Right lobe of liver (tissue), 6 donors: ENCODE results near the gene DCLK3. TPM values are rescaled to one million over a fixed set of nuclear protein-coding genes. Genes with fewer than 3 reads are reported as not detected.

ENCODE experiments used
- ATAC-seq, 4 donors: fragments of 200-7000 bp; cut with Tn5 transposase; one replicate each; pipeline ENCODE4 v1.9.1; 2020; ENCODE audit warnings: mild to moderate bottlenecking in 4 of 4, moderate library complexity in 4 of 4
- DNase-seq, 3 donors: peaks; one replicate each; pipeline ENCODE4 v3.0.0-alpha.2; 2020
- H3K27ac ChIP-seq, 3 donors: fragments of 200-600 bp; one replicate each; pipeline ENCODE4 v1.8.0; 2022
- H3K27me3 ChIP-seq, 2 donors: fragments of 200-600 bp; one replicate each; pipeline ENCODE4 v1.8.0; 2022
- H3K36me3 ChIP-seq, 4 donors: fragments of 200-600 bp; sonication (generic) in 1 of 4; one replicate each; pipeline versions ENCODE4 v1.5.1 to v1.8.0; 2017 to 2022; ENCODE audit warnings: control low read depth in 1 of 4
- H3K4me1 ChIP-seq, 4 donors: fragments of 200-600 bp; sonication (generic) in 1 of 4; one replicate each; pipeline versions ENCODE4 v1.5.1 to v1.8.0; 2017 to 2022; ENCODE audit warnings: control low read depth in 1 of 4
- H3K4me3 ChIP-seq, 3 donors: fragments of 200-600 bp; one replicate each; pipeline ENCODE4 v1.8.0; 2022
- H3K9me3 ChIP-seq, 4 donors: fragments of 200-600 bp; sonication (generic) in 1 of 4; one replicate each; pipeline versions ENCODE4 v1.5.1 to v1.8.0; 2017 to 2022; ENCODE audit warnings: control low read depth in 1 of 4
- POLR2A ChIP-seq: fragments of 450-650 bp; IDR thresholded peaks from one replicate; pipeline ENCODE4 v1.6.1; 2017; ENCODE audit warnings: antibody characterized with exemption, mild to moderate bottlenecking
- WGBS: methylation state at CpG from one replicate; pipeline ENCODE4 v1.1.6; 2018; ENCODE audit warnings: low coverage, low lambda C conversion rate; ENCODE audit not compliant: insufficient coverage; ENCODE audit errors: missing lambda C conversion rate; 5-methylcytosine and 5-hydroxymethylcytosine counted together
- intact Hi-C, 2 donors: fragments of 100-400 bp; cut with DNase I; formaldehyde crosslinking; loops; one replicate each; pipeline versions ENCODE4 v1.11.2 to v1.14.1; 2022
- total RNA-seq, 6 experiments: library from RNA; depleted of rRNA in 2 of 6; stranded (reverse); fragments of >200 nt in 2 of 6; fragmentation: NEBNext Ultra II Directional in 3 of 6; extraction: Animal tissue kit (Norgen Biotek cat#: 25700) in 3 of 6; gene quantifications; one replicate each; pipeline versions ENCODE4 v1.1.0 to v1.2.4, GENCODE V29; 2016 to 2023
- TF ChIP-seq, protein P1 (sequence below), 4 donors: fragments of 200-600 bp in 3 of 4; fragments of 450-650 bp in 1 of 4; IDR thresholded peaks; one replicate each; pipeline versions ENCODE4 v1.5.1 to v1.8.0; 2016 to 2022; ENCODE audit warnings: antibody characterized with exemption in 4 of 4, mild to moderate bottlenecking in 2 of 4
- donor health status: DM: no; HTN: yes; CAD: no.
- donor health status: DM: no; HTN: no; CAD: no.
- donor health status: DM: no; HTN: no; CAD: no.
- donor health status: DM: no; HTN: yes; CAD: no.
- donor health status: DM: no; HTN: yes; CAD: no.

DCLK3 gene
- total RNA-seq, 6 experiments from 2014 or later: 0.06 to 0.34 TPM; not detected in 4

DNA sequence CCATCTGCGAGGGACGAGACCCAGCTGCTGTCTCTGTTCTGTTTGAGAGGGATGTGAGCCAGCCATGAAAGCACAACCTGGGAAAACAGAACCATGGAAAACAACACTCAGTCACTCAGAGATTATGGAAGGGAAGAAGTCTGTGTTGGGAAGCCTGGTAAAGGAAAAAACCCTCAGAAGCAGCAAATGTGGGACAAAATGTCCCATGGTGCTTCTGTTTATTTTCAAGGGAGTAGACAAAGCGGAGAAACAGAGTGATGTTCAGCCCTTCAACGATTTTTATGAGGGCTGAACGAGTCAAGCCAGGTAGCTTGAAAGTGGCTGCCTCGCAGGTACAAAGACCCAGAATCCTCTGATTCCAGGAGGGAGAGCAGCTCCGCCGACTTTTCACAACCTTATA, 59.3 kb downstream of the DCLK3 start:
- no peak overlapping the region for H3K4me3 ChIP-seq
- H3K4me1 ChIP-seq: no peaks in the 10 kb centered on the region
- H3K9me3 ChIP-seq: no peaks in the 10 kb centered on the region
- no peaks in the 10 kb centered on the region for H3K27me3 ChIP-seq
- intact Hi-C loops: loop anchor here in 1 of 2 donors (10.0 kb wide), 1 partner anchor 740 kb away; no protein-coding TSS in a partner anchor
- no peak overlapping the region for H3K27ac ChIP-seq
- TF ChIP-seq, protein P1, sequence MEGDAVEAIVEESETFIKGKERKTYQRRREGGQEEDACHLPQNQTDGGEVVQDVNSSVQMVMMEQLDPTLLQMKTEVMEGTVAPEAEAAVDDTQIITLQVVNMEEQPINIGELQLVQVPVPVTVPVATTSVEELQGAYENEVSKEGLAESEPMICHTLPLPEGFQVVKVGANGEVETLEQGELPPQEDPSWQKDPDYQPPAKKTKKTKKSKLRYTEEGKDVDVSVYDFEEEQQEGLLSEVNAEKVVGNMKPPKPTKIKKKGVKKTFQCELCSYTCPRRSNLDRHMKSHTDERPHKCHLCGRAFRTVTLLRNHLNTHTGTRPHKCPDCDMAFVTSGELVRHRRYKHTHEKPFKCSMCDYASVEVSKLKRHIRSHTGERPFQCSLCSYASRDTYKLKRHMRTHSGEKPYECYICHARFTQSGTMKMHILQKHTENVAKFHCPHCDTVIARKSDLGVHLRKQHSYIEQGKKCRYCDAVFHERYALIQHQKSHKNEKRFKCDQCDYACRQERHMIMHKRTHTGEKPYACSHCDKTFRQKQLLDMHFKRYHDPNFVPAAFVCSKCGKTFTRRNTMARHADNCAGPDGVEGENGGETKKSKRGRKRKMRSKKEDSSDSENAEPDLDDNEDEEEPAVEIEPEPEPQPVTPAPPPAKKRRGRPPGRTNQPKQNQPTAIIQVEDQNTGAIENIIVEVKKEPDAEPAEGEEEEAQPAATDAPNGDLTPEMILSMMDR (IDR thresholded peaks at IDR 0.05): no peak
- no peak for TF ChIP-seq POLR2A
- ATAC-seq: no peak
- 61% methylated on average over 8 of the region's 8 CpGs for WGBS
- no peaks in the 10 kb centered on the region for H3K36me3 ChIP-seq
- DNase-seq: no peak

- H3K36me3 ChIP-seq: no peaks in the 10 kb centered on the region
- H3K27ac ChIP-seq: no peak overlapping the region
- no peak for TF ChIP-seq POLR2A
- TF ChIP-seq, protein P1 (IDR thresholded peaks at IDR 0.05): no peak
- H3K4me1 ChIP-seq: no peaks in the 10 kb centered on the region
- intact Hi-C loops: loop anchor here in 1 of 2 donors (10.0 kb wide), 1 partner anchor 739 kb away; no protein-coding TSS in a partner anchor
- no peak overlapping the region for H3K4me3 ChIP-seq
- WGBS: 40% methylated on average over 2 of the region's 4 CpGs
- DNase-seq (no peak), ATAC-seq (no peak)
- H3K27me3 ChIP-seq: no peaks in the 10 kb centered on the region
- H3K9me3 ChIP-seq: no peaks in the 10 kb centered on the region
These were observed 60.1 kb downstream of the DCLK3 start for GRCh38 chr3:36704280-36704679.

DNA sequence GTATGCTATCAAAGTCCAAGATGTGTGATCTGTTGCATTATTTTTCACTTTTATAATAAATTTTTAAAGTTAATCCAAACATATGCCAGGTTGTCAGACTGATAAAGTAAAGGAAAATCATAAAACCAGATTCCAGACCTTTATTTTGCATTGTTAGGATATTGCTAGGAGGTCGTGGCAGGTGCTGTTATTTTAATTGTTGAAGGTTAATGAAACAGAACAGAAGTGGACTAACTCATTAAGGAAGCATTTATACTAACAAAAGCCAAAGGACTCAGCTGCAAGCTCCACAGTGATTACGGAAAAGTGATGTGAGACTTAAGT, 63.1 kb downstream of the DCLK3 start:
- DNase-seq (no peak), ATAC-seq (no peak)
- no peak for TF ChIP-seq POLR2A
- TF ChIP-seq, protein P1 (IDR thresholded peaks at IDR 0.05): no peak
- WGBS: 49% methylated on average over 2 of the region's 2 CpGs
- no peak overlapping the region for H3K4me3 ChIP-seq
- H3K9me3 ChIP-seq: no peaks in the 10 kb centered on the region
- no peak overlapping the region for H3K27ac ChIP-seq
- intact Hi-C loops: loop anchor here in 1 of 2 donors (10.0 kb wide), 1 partner anchor 736 kb away; no protein-coding TSS in a partner anchor
- no peaks in the 10 kb centered on the region for H3K4me1 ChIP-seq
- H3K27me3 ChIP-seq: no peaks in the 10 kb centered on the region
- no peaks in the 10 kb centered on the region for H3K36me3 ChIP-seq

GRCh38 chr3:36700537-36701248, 63.7 kb downstream of the DCLK3 start:
- intact Hi-C loops: loop anchor here in 1 of 2 donors (10.0 kb wide), 1 partner anchor 736 kb away; no protein-coding TSS in a partner anchor
- TF ChIP-seq, protein P1 (IDR thresholded peaks at IDR 0.05): peak; percentile 65 to 82 (median 80)
- TF ChIP-seq POLR2A: no peak
- Histone ChIP-seq H3K36me3 (no peaks in the 10 kb centered on the region), H3K4me3 (no peak overlapping the region), H3K4me1 (no peaks in the 10 kb centered on the region), H3K27me3 (no peaks in the 10 kb centered on the region), H3K9me3 (no peaks in the 10 kb centered on the region), H3K27ac (no peak overlapping the region)
- 0% methylated on average over 3 of the region's 3 CpGs for WGBS
- ATAC-seq: peak; percentile 87 to 96 (median 90)
- DNase-seq: peak; percentile 50 to 60 (median 52)
